PFSK-1 (cell line): Measurements from ENCODE around the gene RBM24.

Experiments
- FOXP2 ChIP-seq: optimal IDR thresholded peaks from 2 replicates; pipeline ENCODE3; 2011; ENCODE audit warnings: borderline replicate concordance, control low read depth, inconsistent platforms; ENCODE audit not compliant: insufficient read depth; ENCODE audit errors: extremely low read length, extremely low read depth
- POLR2AphosphoS5 ChIP-seq: IDR thresholded peaks from 2 replicates; pipeline ENCODE4 v1.6.1; 2012; ENCODE audit warnings: low read depth, mild to moderate bottlenecking, control low read depth, low read length, moderate library complexity
- SIN3A ChIP-seq: IDR thresholded peaks from 2 replicates; pipeline ENCODE4 v1.6.1; 2012; ENCODE audit warnings: mild to moderate bottlenecking, low read length, moderate library complexity, borderline replicate concordance; ENCODE audit not compliant: insufficient read depth
- TAF1 ChIP-seq: IDR thresholded peaks from 2 replicates; pipeline ENCODE4 v1.6.1; 2012; ENCODE audit warnings: low read length, control low read depth, borderline replicate concordance; ENCODE audit not compliant: insufficient read depth
- TF ChIP-seq, protein P1 (sequence below), 2 experiments: IDR thresholded peaks; 2 replicates each; pipeline versions ENCODE4 v1.6.1 to v1.8.0; 2011 to 2012; ENCODE audit warnings: low read depth in 2 of 2, low read length in 2 of 2, control low read depth in 1 of 2, inconsistent platforms in 1 of 2, mild to moderate bottlenecking in 1 of 2, moderate library complexity in 1 of 2; ENCODE audit not compliant: insufficient read depth in 1 of 2

DNA sequence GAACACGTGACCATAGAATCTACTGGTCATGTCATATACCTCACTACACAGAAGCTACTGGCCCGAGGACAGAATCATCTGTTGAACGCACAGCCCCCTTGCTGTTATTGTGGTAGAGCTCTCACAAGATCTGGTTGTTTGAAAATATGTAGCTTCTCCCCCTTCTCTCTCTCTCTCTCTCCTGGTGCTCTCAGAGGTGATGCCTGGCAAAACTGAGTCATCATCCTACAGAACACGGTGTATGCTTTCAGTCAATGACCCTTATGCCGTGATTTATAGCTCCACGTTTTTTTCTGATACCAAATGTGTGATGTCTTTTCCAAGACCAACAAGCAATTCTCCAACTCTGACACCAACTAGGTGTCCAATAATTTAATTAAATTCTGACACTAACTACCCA lies 13.0 kb upstream of the RBM24 start:
- no peak for TF ChIP-seq SIN3A
- TF ChIP-seq POLR2AphosphoS5: no peak
- no peak for TF ChIP-seq TAF1
- TF ChIP-seq, protein P1, sequence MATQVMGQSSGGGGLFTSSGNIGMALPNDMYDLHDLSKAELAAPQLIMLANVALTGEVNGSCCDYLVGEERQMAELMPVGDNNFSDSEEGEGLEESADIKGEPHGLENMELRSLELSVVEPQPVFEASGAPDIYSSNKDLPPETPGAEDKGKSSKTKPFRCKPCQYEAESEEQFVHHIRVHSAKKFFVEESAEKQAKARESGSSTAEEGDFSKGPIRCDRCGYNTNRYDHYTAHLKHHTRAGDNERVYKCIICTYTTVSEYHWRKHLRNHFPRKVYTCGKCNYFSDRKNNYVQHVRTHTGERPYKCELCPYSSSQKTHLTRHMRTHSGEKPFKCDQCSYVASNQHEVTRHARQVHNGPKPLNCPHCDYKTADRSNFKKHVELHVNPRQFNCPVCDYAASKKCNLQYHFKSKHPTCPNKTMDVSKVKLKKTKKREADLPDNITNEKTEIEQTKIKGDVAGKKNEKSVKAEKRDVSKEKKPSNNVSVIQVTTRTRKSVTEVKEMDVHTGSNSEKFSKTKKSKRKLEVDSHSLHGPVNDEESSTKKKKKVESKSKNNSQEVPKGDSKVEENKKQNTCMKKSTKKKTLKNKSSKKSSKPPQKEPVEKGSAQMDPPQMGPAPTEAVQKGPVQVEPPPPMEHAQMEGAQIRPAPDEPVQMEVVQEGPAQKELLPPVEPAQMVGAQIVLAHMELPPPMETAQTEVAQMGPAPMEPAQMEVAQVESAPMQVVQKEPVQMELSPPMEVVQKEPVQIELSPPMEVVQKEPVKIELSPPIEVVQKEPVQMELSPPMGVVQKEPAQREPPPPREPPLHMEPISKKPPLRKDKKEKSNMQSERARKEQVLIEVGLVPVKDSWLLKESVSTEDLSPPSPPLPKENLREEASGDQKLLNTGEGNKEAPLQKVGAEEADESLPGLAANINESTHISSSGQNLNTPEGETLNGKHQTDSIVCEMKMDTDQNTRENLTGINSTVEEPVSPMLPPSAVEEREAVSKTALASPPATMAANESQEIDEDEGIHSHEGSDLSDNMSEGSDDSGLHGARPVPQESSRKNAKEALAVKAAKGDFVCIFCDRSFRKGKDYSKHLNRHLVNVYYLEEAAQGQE (IDR thresholded peaks at IDR 0.05; ENCODE audit: insufficient read depth in 1 of 2, low read depth in 2 of 2, low read length in 2 of 2): no peak
- no peak for TF ChIP-seq FOXP2
